DMS114 treated with DMSO at 0.1 percent for 48 hours (cell line): ENCODE data around the gene DGCR6L.
"Not testable (repeated sequence)": the region's sequence is repeated elsewhere in the genome, so short reads cannot be mapped to it uniquely, and the experiment has no call there.

Experiments
- DNase-seq: peaks from one replicate; lab custom pipeline; 2025; ENCODE audit not compliant: unreplicated experiment; lab: John Stamatoyannopoulos, UW

The DGCR6L gene

DNA sequence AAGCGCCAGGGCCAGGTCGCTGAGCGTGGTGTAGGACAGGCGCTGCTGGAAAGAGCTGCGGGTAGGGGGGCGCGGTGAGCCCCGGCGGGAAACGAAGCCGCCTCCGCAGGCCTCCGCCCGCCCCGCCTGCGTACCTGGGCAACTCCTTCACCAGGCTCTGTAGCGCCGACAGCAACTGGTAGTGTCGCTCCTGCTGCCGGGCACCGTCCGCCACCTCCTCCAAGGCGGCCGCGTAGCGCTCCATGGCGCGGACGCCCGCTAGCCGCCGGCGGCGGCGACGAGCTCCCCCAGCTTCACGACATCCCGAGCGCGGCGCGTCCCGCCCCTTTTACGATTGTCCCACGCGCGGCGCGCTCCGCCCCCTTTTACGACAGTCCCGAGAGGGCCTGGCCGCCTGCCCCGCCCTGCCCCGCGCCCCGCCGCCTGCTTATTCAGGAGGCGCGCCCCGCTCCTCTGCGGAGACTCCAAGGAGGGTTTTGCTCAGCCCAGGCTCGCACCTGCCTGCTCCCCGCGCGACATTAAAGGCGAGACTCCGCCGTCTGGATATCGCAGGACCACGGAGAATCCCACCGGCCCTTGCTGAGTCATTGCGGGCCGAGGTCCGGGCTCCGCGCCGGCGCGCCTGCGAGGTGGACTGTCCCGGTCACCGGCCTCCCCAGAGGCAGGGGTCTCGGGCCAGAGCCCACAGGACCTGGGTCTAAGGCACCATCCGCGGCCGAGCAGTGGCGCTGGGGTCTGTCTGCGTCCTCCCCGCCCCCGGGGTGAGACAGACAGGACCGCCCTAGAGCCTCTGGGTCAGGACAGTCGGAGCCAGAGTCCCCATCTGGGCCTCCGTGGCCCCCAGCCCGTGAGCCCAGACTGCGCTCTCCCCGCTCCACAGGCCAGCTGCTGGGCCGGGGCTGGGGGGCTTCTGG is at the start of gene DGCR6L:
Gene DGCR6L, minus strand, starts transcription at position 316 of the 914 bp plus-strand sequence. Its CDS starts 72 bp downstream, at position 244.
- peak; percentile 80 for DNase-seq

DNA sequence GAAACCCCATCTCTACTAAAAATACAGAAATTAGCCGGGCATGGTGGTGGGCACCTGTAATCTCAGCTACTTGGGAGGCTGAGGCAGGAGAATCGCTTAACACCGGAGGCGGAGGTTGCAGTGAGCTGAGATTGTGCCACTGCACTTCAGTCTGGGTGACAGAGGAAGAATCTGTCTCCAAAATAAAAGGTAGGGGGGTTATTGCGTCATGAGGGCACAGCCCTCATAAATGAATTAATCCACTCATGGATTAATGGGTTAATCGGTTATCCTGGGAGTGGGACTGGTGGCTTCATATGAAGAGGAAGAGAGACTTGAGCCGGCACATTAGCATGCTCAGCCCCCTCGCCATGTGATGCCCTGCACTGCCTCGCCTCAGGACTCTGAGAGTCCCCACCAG is 49.0 kb upstream of the DGCR6L start:
- not testable (repeated sequence) for DNase-seq

DNA sequence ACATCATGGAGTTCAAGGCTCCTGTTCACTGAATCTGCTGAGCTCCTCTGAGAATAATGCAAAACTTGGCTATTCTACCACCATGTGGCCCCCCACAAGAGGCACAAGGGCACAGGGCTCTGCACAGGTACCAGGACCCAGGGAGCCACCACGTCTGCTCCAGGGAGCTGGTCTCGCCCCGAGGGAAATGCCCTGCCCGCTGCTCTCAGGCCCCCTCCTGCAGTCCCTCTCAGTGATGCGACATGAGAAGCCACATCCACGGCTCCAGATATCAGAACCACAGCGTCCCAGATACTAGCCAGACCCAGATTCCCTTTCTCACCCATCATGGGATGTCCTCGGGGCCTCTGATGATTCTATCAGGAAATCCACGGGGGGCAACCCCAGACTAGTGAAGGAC is 47.0 kb upstream of the DGCR6L start:
- not testable (repeated sequence) for DNase-seq

DNA sequence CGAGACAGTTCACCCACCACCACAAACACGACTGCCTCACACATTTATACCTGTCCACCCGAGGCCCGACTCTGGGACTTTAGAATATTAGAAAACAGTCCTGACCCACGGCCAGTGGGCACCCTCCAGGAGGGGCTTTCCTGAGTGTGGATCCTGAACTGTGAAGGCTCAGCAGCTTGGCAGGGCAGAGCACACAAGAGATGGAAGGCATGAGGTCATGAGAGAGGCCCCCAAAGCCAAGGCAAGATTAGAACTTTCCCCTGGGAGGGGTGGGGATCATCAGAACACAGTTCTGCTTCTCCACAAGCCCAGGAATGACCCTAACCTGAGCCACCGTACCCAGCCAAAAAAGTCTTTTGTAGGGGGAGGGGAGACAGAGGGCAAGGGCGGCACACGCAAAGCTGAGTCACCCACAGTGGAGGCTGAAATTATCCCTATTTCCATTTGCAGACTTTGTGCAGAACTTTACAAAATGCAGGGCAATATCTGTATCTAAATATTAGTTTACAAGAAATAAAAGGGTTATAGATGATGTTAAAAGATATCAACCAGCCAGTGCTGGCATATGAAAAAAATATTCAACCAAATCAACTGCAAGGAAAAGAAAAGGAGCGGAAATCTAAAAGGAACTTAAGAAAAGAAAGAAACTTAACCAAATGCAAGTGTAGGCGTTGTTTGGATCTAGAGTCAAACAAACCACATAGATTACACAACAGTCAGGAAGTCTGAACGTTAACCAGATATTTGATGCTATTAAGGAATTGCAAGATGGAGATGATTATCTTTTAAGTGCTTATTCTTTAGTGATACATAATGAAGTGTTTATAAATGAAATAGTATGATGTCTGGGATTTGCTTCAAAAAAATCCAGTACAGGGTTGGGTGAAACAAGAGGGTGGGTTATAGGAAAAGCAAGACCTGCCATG is 44.7 kb upstream of the DGCR6L start:
- not testable (repeated sequence) for DNase-seq

DNA sequence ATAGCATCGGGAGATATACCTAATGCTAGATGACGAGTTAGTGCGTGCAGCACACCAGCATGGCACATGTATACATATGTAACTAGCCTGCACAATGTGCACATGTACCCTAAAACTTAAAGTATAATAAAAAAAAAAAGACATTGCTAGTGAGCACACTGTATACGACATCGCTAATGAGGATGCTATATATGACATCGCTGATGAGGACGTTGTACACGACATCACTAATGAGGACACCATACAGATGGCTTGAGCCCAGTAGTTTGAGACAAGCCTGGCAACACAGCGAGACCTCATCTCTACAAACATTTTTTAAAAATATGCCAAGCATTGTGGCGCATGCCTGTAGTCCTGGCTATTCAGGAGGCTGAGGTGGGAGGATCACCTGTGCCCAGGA is 42.5 kb upstream of the DGCR6L start:
- DNase-seq, result not testable (repeated sequence)

DNA sequence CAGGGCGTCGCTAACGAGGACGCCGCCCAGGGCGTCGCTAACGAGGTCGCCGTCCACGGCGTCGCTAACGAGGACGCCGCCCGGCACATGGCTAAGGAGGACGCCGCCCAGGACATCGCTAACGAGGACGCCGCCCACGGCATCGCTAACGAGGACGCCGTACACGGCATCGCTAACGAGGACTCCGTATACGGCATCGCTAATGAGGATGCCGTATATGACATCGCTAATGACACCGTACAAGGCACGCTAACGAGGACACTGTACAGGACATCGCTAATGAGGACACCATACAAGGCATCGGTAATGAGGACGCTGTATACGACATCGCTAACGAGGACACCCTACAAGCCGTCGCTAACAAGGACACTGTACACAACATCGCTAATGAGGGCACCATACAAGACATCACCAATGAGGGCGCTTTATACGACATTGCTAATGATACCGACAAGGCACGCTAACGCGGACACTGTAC is 41.9 kb upstream of the DGCR6L start:
- not testable (repeated sequence) for DNase-seq

DNA sequence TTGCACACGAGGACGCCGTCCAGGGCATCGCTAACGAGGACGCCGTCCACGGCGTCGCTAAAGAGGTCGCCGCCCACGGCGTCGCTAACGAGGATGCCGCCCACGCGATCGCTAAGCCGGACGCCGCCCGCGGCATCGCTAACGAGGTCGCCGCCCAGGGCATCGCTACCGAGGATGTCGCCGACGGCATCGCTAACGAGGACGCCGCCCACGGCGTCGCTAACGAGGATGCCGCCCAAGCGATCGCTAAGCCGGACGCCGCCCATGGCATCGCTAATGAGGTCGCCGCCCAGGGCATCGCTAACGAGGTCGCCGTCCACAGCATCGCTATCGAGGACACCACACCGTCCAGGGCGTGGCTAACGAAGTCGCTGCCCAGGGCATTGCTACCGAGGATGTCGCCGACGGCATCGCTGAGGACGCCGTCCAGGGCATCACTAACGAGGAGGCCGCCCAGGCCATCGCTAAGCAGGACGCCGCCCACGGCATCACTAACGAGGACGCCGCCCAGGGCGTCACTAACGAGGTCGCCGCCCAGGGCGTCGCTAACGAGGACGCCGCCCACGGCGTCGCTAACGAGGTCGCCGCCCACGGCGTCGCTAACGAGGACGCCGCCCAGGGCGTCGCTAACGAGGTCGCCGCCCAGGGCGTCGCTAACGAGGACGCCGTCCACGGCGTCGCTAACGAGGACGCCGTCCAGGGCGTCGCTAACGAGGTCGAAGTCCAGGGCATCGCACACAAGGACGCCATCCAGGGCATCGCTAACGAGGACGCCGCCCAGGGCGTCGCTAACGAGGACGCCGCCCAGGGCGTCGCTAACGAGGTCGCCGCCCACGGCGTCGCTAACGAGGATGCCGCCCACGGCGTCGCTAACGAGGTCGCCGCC is 41.2 kb upstream of the DGCR6L start:
- not testable (repeated sequence) for DNase-seq

DNA sequence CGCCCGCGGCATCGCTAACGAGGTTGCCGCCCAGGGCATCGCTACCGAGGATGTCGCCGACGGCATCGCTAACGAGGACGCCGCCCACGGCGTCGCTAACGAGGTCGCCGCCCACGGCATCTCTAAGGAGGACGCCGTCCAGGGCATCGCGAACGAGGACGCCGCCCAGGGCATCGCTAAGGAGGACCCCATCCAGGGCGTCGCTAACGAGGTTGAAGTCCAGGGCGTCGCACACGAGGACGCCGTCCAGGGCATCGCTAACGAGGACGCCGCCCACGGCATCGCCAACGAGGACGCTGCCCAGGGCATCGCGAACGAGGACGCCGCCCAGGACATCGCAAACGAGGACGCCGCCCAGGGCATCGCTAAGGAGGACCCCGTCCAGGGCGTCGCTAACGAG is 40.4 kb upstream of the DGCR6L start:
- not testable (repeated sequence) for DNase-seq

DNA sequence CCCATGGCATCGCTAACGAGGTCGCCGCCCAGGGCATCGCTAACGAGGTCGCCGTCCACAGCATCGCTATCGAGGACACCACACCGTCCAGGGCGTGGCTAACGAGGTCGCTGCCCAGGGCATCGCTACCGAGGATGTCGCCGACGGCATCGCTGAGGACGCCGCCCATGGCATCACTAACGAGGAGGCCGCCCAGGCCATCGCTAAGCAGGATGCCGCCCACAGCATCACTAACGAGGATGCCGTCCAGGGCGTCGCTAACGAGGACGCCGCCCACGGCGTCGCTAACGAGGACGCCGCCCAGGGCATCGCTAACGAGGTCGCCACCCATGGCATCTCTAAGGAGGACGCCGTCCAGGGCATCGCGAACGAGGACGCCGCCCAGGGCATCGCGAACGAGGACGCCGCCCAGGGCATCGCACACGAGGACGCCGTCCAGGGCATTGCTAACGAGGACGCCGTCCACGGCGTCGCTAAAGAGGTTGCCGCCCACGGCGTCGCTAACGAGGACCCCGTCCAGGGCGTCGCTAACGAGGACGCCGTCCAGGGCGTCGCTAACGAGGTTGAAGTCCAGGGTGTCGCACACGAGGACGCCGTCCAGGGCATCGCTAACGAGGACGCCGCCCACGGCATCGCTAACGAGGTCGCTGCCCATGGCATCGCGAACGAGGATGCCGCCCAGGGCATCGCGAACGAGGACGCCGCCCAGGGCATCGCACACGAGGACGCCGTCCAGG is 38.8 kb upstream of the DGCR6L start:
- not testable (repeated sequence) for DNase-seq

DNA sequence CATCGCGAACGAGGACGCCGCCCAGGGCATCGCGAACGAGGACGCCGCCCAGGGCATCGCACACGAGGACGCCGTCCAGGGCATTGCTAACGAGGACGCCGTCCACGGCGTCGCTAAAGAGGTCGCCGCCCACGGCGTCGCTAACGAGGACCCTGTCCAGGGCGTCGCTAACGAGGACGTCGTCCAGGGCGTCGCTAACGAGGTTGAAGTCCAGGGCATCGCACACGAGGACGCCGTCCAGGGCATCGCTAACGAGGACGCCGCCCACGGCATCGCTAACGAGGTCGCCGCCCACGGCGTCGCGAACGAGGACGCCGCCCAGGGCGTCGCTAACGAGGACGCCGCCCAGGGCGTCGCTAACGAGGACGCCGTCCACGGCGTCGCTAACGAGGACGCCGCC is 38.1 kb upstream of the DGCR6L start:
- not testable (repeated sequence) for DNase-seq

DNA sequence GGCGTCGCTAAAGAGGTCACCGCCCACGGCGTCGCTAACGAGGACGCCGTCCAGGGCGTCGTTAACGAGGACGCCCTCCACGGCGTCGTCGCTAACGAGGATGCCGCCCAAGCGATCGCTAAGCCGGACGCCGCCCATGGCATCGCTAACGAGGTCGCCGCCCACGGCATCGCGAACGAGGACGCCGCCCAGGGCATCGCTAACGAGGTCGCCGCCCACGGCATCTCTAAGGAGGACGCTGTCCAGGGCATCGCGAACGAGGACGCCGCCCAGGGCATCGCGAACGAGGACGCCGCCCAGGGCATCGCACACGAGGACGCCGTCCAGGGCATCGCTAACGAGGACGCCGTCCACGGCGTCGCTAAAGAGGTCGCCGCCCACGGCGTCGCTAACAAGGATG is 37.0 kb upstream of the DGCR6L start:
- not testable (repeated sequence) for DNase-seq

DNA sequence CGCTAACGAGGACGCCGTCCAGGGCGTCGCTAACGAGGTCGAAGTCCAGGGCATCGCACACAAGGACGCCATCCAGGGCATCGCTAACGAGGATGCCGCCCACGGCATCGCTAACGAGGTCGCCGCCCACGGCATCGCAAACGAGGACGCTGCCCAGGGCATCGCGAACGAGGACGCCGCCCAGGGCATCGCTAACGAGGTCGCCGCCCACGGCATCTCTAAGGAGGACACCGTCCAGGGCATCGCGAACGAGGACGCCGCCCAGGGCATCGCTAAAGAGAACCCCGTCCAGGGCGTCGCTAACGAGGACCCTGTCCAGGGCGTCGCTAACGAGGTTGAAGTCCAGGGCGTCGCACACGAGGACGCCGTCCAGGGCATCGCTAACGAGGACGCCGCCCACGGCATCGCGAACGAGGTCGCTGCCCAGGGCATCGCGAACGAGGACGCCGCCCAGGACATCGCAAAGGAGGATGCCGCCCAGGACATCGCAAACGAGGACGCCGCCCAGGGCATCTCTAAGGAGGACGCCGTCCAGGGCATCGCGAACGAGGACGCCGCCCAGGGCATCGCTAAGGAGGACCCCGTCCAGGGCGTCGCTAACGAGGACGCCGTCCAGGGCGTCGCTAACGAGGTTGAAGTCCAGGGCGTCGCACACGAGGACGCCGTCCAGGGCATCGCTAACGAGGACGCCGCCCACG is 36.2 kb upstream of the DGCR6L start:
- DNase-seq, result not testable (repeated sequence)

DNA sequence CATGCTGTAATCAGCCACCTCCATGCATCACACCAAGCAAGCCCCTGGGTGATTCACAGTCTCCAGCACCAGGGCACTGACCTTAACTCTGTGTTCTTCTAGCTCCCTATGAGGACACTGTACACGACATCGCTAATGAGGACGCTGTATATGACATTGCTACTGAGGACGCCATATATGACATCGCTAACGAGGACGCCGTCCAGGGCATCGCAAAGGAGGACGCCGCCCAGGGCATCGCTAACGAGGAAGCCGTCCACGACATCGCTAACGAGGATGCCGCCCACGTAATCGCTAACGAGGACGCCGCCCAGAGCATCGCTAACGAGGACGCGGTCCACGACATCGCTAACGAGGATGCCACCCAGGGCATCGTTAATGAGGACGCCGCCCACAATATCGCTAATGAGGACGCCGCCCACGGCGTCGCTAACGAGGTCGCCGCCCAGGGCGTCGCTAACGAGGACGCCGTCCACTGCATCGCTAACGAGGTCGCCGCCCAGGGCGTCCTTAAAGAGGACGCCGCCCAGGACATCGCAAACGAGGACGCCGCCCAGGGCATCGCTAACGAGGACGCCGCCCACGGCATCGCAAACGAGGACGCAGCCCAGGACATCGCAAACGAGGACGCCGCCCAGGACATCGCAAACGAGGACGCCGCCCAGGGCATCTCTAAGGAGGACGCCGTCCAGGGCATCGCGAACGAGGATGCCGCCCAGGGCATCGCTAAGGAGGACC is 34.5 kb upstream of the DGCR6L start:
- no peak for DNase-seq

DNA sequence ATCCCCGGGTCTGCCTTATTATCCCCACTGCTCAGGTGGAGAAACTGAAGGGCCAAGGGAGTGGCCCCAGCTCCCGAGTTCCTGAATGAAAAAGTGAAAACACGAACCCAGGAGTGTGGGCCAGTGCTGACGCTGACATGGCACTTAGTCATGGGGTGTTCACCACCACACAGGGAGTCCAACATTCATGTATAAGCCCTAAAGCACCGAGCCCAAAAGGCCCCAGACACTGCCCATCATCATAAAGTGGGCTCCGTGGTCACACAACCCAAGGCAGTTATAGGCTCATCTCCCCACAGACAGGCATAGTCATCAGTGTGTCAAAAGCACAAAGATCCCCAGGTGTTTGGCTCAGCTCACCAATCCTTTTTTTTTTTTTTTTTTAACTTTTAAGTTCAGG is 32.7 kb upstream of the DGCR6L start:
- DNase-seq, result not testable (repeated sequence)

DNA sequence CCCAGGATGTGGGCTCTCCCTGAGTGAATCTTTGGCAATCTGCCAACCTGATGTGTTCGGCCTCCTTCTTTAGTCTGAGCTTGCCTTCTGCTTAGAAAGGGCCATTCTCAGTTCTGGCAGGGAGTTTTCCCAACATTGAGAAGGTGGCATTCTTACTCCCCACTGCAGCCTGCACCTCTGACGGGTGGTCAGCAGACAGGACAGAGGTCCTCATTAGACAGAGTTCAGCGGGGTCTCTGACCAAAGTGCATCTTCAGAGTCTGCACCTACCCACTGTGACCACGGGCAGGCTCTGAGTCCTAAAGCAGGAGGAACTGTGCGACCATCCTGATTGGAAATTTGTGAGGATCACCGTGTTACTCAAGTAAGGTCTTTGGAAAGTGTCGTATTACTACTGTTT is 26.7 kb upstream of the DGCR6L start:
- DNase-seq, result not testable (repeated sequence)

DNA sequence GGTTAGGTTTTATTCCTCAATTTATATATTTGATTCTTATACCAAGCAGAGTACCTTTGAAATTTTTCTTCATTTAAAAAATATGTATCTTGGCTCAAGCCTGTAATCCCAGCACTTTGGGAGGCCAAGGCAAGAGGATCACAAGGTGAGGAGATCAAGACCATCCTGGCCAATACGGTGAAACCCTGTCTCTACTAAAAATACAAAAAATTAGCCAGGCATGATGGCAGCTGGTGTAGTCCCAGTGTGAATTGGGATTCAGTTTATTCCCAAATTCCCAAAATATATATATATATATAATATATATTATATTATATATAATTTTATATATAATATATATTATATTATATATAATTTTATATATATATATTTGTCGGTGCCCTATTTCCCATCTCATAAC is 18.4 kb upstream of the DGCR6L start:
- DNase-seq, result not testable (repeated sequence)

DNA sequence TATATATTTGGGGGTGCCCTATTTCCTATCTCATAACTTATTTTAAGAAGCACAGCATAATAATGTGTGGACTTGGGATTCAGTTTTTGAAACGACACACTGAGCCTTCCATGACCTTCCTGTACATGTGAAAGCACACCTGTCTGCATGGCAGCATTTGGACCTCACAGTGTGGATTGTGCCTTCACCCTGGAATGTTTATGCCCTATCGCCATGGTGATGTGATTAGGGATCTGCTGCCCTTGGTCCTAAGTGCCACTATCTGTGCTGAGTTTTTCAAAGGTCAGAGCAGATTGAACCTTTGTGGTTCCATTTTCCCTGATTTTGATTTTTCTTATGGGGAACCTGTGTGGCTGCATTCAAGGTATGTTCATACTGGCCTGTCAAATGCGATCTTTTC is 17.9 kb upstream of the DGCR6L start:
- not testable (repeated sequence) for DNase-seq

DNA sequence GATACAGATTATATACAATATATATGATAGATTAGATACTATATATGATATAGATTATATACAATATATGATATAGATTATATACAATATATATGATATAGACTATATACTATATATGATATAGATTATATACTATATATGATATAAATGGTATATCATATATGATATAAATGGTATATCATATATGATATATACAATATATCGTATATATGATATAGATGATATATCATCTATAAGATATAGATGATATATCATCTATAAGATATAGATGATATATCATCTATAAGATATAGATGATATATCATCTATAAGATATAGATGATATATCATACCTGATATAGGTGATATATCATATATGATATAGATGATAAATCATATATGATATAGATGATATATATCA is 16.7 kb upstream of the DGCR6L start:
- DNase-seq, result not testable (repeated sequence)
